Measurements from ENCODE around the gene DHRS7B. TPM values are rescaled to one million over a fixed set of nuclear protein-coding genes. Genes with fewer than 3 reads are reported as not detected.

Gene DHRS7B, protein sequence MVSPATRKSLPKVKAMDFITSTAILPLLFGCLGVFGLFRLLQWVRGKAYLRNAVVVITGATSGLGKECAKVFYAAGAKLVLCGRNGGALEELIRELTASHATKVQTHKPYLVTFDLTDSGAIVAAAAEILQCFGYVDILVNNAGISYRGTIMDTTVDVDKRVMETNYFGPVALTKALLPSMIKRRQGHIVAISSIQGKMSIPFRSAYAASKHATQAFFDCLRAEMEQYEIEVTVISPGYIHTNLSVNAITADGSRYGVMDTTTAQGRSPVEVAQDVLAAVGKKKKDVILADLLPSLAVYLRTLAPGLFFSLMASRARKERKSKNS
- polyA plus RNA-seq (2013, experiment 1 of 2) = 28.8 TPM
- 30.4 TPM for polyA plus RNA-seq (2013, experiment 2 of 2)

DNA sequence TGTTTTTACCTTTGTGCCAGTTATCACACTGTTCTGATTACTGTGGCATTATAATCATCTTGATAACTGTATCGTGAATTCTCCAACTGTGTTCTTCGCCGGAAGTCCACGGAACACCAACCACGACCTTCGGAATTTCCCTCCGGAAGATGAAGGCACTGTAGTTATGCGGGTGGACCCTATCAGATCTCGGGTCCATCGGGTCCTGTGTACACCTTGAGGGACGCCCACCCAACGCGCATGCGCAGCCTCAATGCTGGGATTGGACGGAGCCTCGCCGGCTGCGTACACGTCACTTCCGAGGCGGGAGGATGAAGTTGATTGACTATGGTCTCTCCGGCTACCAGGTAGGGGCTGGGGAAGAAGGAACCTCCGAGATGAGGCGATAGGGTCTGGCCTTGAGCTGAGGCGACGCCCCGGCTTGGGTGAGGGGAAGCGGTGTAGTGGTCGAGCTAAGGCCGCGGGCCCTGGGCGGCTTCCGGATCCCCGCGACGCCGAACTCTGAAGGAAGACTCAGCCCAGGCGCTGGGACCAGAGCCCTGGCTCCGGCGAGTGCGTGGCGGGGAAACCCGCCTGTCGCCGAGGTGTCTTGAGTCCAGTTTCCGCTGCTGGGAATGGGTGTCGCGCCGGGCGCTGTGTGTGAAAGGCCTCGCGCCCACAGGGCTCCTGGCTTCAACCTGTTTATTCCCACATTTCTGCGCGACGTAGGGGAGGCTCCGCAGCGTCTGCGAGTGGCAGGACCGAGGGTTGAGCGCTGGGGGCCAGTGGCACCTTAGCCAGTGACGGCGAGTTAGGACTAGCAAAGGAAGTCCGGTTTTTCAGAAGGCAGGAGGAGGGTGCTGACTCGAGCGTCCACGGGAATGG, at the start of gene DHRS7B:
Gene DHRS7B, plus strand, starts transcription at position 320 of the 864 bp plus-strand sequence. Its CDS starts 8 bp downstream, at position 328.
- Histone ChIP-seq H3K4me2 (ENCODE audit: low read length) (peak within 1 kb of the TSS; percentile 78), H2BK5ac (ENCODE audit: low read length) (no peak within 1 kb of the TSS), H3K79me2 (ENCODE audit: control insufficient read depth, insufficient read depth, low read length) (peaks cover 7% of the 10 kb centered on the region), H4K5ac (ENCODE audit: low read length) (no peak within 1 kb of the TSS), H2BK15ac (replicated peaks; ENCODE audit: low read depth) (no peak within 1 kb of the TSS), H3K27me3 (ENCODE audit: insufficient read depth, low read length, poor library complexity) (no peaks in the 10 kb centered on the region), H3K4me1 (ENCODE audit: control insufficient read depth, low read depth, low read length) (no peaks in the 10 kb centered on the region), H3K4me3 (ENCODE audit: low read length) (peak within 1 kb of the TSS; percentile 83), H3K27ac (ENCODE audit: low read depth, low read length) (peak within 1 kb of the TSS; percentile 67), H2AK5ac (ENCODE audit: low read length) (no peak within 1 kb of the TSS), H4K8ac (ENCODE audit: low read depth, low read length) (no peak within 1 kb of the TSS), H3K4ac (ENCODE audit: low read depth, low read length) (peak within 1 kb of the TSS; percentile 44), H3K18ac (ENCODE audit: low read length) (peak within 1 kb of the TSS; percentile 31), H3K79me1 (ENCODE audit: low read length) (peaks cover 8% of the 10 kb centered on the region), H3K23ac (ENCODE audit: low read length) (peak within 1 kb of the TSS; percentile 55), H3K36me3 (ENCODE audit: control insufficient read depth, insufficient read depth, low read length) (no peaks in the 10 kb centered on the region), H3K9ac (ENCODE audit: low read length) (peak within 1 kb of the TSS; percentile 94), H2BK120ac (ENCODE audit: low read depth, low read length) (no peak within 1 kb of the TSS), H3K56ac (ENCODE audit: low read length) (peak within 1 kb of the TSS; percentile 97)
- WGBS (ENCODE audit: extremely low coverage, insufficient coverage, low lambda C conversion rate) = no CpG with 5 or more reads among the region's 66 CpGs
- peak; percentile 98 for DNase-seq

DNA sequence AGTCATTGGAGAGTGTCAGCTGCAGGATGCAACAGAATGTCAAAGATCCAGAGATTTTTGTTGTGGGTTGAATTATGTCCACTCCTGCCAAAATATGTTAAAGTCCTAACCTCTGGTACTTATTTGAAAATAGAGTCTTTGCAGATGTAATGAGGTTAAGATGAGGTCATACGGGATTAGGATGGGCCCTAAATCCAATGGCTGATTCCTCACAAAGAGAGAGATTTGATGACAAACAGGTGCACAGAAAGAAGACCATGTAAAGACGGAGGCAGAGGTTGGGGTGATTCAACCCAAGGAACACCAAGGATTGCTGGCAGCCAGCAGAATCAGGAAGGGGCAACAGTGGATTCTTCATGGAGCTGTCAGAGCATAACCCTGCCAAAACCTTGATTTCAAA, 49.5 kb upstream of the DHRS7B start:
- Histone ChIP-seq H2BK15ac (replicated peaks; ENCODE audit: low read depth) (no peak overlapping the region), H3K4me3 (ENCODE audit: low read length) (no peak overlapping the region), H2BK120ac (ENCODE audit: low read depth, low read length) (no peak overlapping the region), H3K27ac (ENCODE audit: low read depth, low read length) (no peak overlapping the region), H3K4me2 (ENCODE audit: low read length) (no peak overlapping the region), H3K18ac (ENCODE audit: low read length) (no peak overlapping the region), H3K36me3 (ENCODE audit: control insufficient read depth, insufficient read depth, low read length) (no peaks in the 10 kb centered on the region), H4K5ac (ENCODE audit: low read length) (no peak overlapping the region), H2AK5ac (ENCODE audit: low read length) (no peak overlapping the region), H3K23ac (ENCODE audit: low read length) (no peak overlapping the region), H3K79me2 (ENCODE audit: control insufficient read depth, insufficient read depth, low read length) (no peaks in the 10 kb centered on the region), H3K4me1 (ENCODE audit: control insufficient read depth, low read depth, low read length) (no peaks in the 10 kb centered on the region), H3K4ac (ENCODE audit: low read depth, low read length) (no peak overlapping the region), H3K79me1 (ENCODE audit: low read length) (no peaks in the 10 kb centered on the region), H2BK5ac (ENCODE audit: low read length) (no peak overlapping the region), H3K27me3 (ENCODE audit: insufficient read depth, low read length, poor library complexity) (no peaks in the 10 kb centered on the region), H3K56ac (ENCODE audit: low read length) (no peak overlapping the region), H3K9ac (ENCODE audit: low read length) (no peak overlapping the region), H4K8ac (ENCODE audit: low read depth, low read length) (no peak overlapping the region)
- DNase-seq = no peak
- no CpG with 5 or more reads among the region's 2 CpGs for WGBS (ENCODE audit: extremely low coverage, insufficient coverage, low lambda C conversion rate)

DNA sequence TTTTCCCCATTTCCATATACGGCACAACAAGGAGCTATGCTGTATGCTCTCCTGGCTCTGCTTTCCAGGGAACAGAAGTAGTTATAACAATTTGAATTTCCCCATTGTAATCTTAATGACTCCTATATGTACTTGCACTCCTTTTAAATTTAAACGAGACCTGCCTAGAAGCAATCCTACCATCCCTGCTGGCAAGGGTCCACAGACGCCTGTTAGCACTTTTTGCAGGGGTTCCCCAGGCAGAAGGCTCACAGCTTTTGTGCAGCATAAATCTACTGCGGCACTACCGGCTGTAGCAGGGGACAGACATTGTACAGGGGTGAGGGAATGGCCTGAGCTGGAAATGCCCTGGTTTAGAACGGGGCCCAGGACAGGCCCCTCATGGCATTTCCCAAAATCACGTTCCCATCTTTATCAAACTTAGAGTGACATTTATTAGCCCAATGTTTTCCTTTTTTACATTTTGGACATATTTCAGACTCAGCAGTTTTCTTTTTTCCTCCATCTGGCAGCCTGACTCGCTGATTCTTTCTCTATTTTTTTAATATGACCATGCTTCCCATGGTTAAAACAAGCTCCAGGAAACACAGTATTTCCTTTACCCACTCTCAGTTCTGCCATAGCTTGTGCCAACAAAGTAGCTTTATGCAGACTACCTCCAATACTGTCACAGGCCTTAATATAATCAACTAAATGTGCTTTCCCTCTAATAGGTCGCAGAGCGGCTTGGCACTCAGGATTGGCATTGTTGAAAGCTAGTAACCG, 48.6 kb upstream of the DHRS7B start:
- no peak overlapping the region for H4K5ac ChIP-seq (ENCODE audit: low read length)
- no peaks in the 10 kb centered on the region for H3K4me1 ChIP-seq (ENCODE audit: control insufficient read depth, low read depth, low read length)
- H2BK15ac ChIP-seq (replicated peaks; ENCODE audit: low read depth) = no peak overlapping the region
- no peaks in the 10 kb centered on the region for H3K79me2 ChIP-seq (ENCODE audit: control insufficient read depth, insufficient read depth, low read length)
- no peak overlapping the region for H3K9ac ChIP-seq (ENCODE audit: low read length)
- H2BK5ac ChIP-seq (ENCODE audit: low read length) = no peak overlapping the region
- H3K36me3 ChIP-seq (ENCODE audit: control insufficient read depth, insufficient read depth, low read length) = no peaks in the 10 kb centered on the region
- H3K27ac ChIP-seq (ENCODE audit: low read depth, low read length) = no peak overlapping the region
- no peak overlapping the region for H4K8ac ChIP-seq (ENCODE audit: low read depth, low read length)
- H3K4me3 ChIP-seq (ENCODE audit: low read length) = no peak overlapping the region
- H3K4me2 ChIP-seq (ENCODE audit: low read length) = no peak overlapping the region
- H3K18ac ChIP-seq (ENCODE audit: low read length) = no peak overlapping the region
- no peak overlapping the region for H3K56ac ChIP-seq (ENCODE audit: low read length)
- H3K23ac ChIP-seq (ENCODE audit: low read length) = no peak overlapping the region
- no peak overlapping the region for H2AK5ac ChIP-seq (ENCODE audit: low read length)
- no peaks in the 10 kb centered on the region for H3K27me3 ChIP-seq (ENCODE audit: insufficient read depth, low read length, poor library complexity)
- WGBS (ENCODE audit: extremely low coverage, insufficient coverage, low lambda C conversion rate) = no CpG with 5 or more reads among the region's 11 CpGs
- no peak overlapping the region for H2BK120ac ChIP-seq (ENCODE audit: low read depth, low read length)
- DNase-seq = no peak
- H3K79me1 ChIP-seq (ENCODE audit: low read length) = no peaks in the 10 kb centered on the region
- H3K4ac ChIP-seq (ENCODE audit: low read depth, low read length) = no peak overlapping the region

DNA sequence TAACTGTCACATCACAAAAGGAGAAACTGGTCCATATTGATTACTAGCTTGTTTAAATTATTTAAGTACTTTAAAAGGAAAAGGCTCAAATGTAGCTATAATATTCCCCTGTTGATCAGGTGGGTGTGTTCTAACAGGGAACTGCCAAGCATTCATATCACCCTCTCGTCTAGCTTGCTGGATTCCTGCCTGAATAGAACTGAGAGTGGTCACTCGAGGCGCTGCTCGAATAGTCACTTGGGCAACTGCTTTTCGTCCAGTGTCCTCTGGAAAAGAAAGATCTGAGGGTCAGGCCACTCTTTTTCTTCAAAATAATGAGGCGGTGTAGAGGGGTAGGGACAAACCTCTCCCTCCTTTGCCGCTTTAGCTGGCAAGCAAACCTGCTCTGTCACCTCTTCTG, 47.6 kb upstream of the DHRS7B start:
- Histone ChIP-seq H3K79me1 (ENCODE audit: low read length) (no peaks in the 10 kb centered on the region), H3K4me1 (ENCODE audit: control insufficient read depth, low read depth, low read length) (no peaks in the 10 kb centered on the region), H4K5ac (ENCODE audit: low read length) (no peak overlapping the region), H3K4me2 (ENCODE audit: low read length) (no peak overlapping the region), H3K4ac (ENCODE audit: low read depth, low read length) (no peak overlapping the region), H2AK5ac (ENCODE audit: low read length) (no peak overlapping the region), H4K8ac (ENCODE audit: low read depth, low read length) (no peak overlapping the region), H3K56ac (ENCODE audit: low read length) (no peak overlapping the region), H3K27me3 (ENCODE audit: insufficient read depth, low read length, poor library complexity) (no peaks in the 10 kb centered on the region), H3K27ac (ENCODE audit: low read depth, low read length) (no peak overlapping the region), H2BK15ac (replicated peaks; ENCODE audit: low read depth) (no peak overlapping the region), H3K36me3 (ENCODE audit: control insufficient read depth, insufficient read depth, low read length) (no peaks in the 10 kb centered on the region), H3K23ac (ENCODE audit: low read length) (no peak overlapping the region), H2BK5ac (ENCODE audit: low read length) (no peak overlapping the region), H3K4me3 (ENCODE audit: low read length) (no peak overlapping the region), H2BK120ac (ENCODE audit: low read depth, low read length) (no peak overlapping the region), H3K18ac (ENCODE audit: low read length) (no peak overlapping the region), H3K9ac (ENCODE audit: low read length) (no peak overlapping the region), H3K79me2 (ENCODE audit: control insufficient read depth, insufficient read depth, low read length) (no peaks in the 10 kb centered on the region)
- no peak for DNase-seq
- no CpG with 5 or more reads among the region's 7 CpGs for WGBS (ENCODE audit: extremely low coverage, insufficient coverage, low lambda C conversion rate)

DNA sequence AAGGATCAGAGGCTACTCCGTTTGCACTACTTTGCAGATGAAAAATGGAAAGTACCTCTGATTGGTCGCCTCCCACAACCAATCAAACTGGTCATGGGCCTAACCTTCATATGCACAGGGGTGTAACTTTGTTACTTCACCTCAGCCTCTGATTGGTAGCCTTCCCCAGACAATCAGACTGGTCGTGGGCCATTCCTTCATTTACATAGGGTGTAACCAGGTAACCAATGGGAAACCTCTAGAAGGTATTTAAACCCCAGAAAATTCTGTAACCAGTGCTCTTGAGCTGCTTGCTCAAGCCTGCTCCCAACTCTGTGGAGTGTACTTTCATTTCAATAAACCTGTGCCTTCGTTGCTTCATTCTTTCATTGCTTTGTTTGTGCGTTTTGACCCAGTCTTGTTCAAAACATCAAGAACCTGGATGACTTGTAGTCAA, 44.7 kb upstream of the DHRS7B start:
- H3K9ac ChIP-seq (ENCODE audit: low read length) = no peak overlapping the region
- no peaks in the 10 kb centered on the region for H3K4me1 ChIP-seq (ENCODE audit: control insufficient read depth, low read depth, low read length)
- H3K4me2 ChIP-seq (ENCODE audit: low read length) = no peak overlapping the region
- WGBS (ENCODE audit: extremely low coverage, insufficient coverage, low lambda C conversion rate) = no CpG with 5 or more reads among the region's 5 CpGs
- H3K23ac ChIP-seq (ENCODE audit: low read length) = no peak overlapping the region
- no peaks in the 10 kb centered on the region for H3K79me2 ChIP-seq (ENCODE audit: control insufficient read depth, insufficient read depth, low read length)
- H4K5ac ChIP-seq (ENCODE audit: low read length) = no peak overlapping the region
- H3K4me3 ChIP-seq (ENCODE audit: low read length) = no peak overlapping the region
- H3K4ac ChIP-seq (ENCODE audit: low read depth, low read length) = no peak overlapping the region
- H3K27me3 ChIP-seq (ENCODE audit: insufficient read depth, low read length, poor library complexity) = no peaks in the 10 kb centered on the region
- H2AK5ac ChIP-seq (ENCODE audit: low read length) = no peak overlapping the region
- no peaks in the 10 kb centered on the region for H3K36me3 ChIP-seq (ENCODE audit: control insufficient read depth, insufficient read depth, low read length)
- no peak overlapping the region for H2BK120ac ChIP-seq (ENCODE audit: low read depth, low read length)
- H2BK5ac ChIP-seq (ENCODE audit: low read length) = no peak overlapping the region
- no peak for DNase-seq
- no peak overlapping the region for H3K27ac ChIP-seq (ENCODE audit: low read depth, low read length)
- H3K18ac ChIP-seq (ENCODE audit: low read length) = no peak overlapping the region
- H2BK15ac ChIP-seq (replicated peaks; ENCODE audit: low read depth) = no peak overlapping the region
- no peaks in the 10 kb centered on the region for H3K79me1 ChIP-seq (ENCODE audit: low read length)
- H3K56ac ChIP-seq (ENCODE audit: low read length) = no peak overlapping the region
- H4K8ac ChIP-seq (ENCODE audit: low read depth, low read length) = no peak overlapping the region
